T-helper 2 cell treated with Interferon-gamma antibody and Interleukin-4, amounts not matched to agents 100 ng/mL and 5 ng/mL, for 36 hours (primary cell): ENCODE data around the gene TUBB8. TPM values are rescaled to one million over a fixed set of nuclear protein-coding genes. Genes with fewer than 3 reads are reported as not detected.
"Not testable (repeated sequence)": the region's sequence is repeated elsewhere in the genome, so short reads cannot be mapped to it uniquely, and the experiment has no call there.

Source experiments
- intact Hi-C: fragments of 100-400 bp; cut with micrococcal nuclease; formaldehyde crosslinking; loops from one replicate; pipeline ENCODE4 v1.15.1; 2023
- total RNA-seq: library from RNA; stranded (reverse); gene quantifications from 2 replicates; pipeline ENCODE4 v1.2.3, GENCODE V29; 2022

The TUBB8 gene
- not detected in 2 replicates for total RNA-seq

GRCh38 chr10:48996-49395 is at the start of gene TUBB8:
TUBB8 (minus strand) TSS chr10:49296; CDS start chr10:49238, 58 bp downstream.
- intact Hi-C loops, result no loop called here

GRCh38 chr10:96466-96865 is 47.4 kb upstream of the TUBB8 start:
- intact Hi-C loops, result no loop called here

- intact Hi-C loops, result no loop called here
Observed at GRCh38 chr10:95356-96115, 46.4 kb upstream of the TUBB8 start.

DNA sequence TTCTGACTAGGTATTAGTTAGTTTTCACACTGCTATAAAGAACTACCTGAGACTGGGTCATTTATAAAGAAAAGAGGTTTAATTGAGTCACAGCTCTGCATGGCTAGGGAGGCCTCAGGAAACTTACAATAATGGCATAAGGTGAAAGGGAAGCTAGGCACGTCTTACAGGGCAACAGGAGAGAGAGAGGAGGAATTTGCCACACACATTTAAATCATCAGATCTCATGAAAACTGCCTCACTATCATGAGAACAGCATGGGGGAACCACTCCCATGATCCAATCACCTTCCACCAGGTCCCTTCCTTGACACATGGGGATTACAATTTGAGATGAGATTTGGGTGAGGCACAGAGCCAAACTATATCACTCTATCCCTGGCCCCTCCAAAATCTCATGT is 45.5 kb upstream of the TUBB8 start:
- intact Hi-C loops, result no loop called here

GRCh38 chr10:92846-93245 is 43.8 kb upstream of the TUBB8 start:
- intact Hi-C loops, result no loop called here

GRCh38 chr10:92153-92552 is 43.1 kb upstream of the TUBB8 start:
- intact Hi-C loops, result no loop called here

- intact Hi-C loops, result no loop called here
Observed at GRCh38 chr10:91313-91712, 42.2 kb upstream of the TUBB8 start.

GRCh38 chr10:90161-90560 is 41.1 kb upstream of the TUBB8 start:
- intact Hi-C loops, result no loop called here

GRCh38 chr10:89248-89647 is 40.2 kb upstream of the TUBB8 start:
- intact Hi-C loops, result no loop called here

DNA sequence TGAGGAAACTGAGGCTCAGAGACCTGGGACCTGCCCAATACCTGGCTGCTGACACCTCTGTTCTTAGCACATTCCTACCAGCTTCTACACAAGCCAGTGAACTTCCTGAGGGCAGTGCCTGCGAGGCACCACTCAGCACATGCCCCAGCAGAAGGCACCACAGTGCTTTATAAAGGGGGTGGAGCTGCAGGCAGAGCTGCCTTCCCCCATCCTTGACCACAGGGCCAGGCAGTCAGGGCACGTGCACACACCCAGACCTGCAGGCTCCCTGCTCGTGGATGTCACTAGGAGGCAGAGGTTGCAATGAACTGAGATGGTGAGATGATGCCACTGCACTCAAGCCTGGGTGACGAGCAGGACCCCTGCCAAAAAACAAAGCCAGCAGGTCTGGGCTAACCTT is 39.2 kb upstream of the TUBB8 start:
- intact Hi-C loops, result no loop called here

- intact Hi-C loops, result no loop called here
Observed at GRCh38 chr10:87177-88080, 38.3 kb upstream of the TUBB8 start.

- intact Hi-C loops, result no loop called here
Observed at GRCh38 chr10:86031-86430, 36.9 kb upstream of the TUBB8 start.

- intact Hi-C loops, result no loop called here
Observed at GRCh38 chr10:85044-85443, 35.9 kb upstream of the TUBB8 start.

- intact Hi-C loops, result no loop called here
Observed at GRCh38 chr10:83930-84530, 34.9 kb upstream of the TUBB8 start.

GRCh38 chr10:80477-81105 is 31.5 kb upstream of the TUBB8 start:
- intact Hi-C loops, result no loop called here

DNA sequence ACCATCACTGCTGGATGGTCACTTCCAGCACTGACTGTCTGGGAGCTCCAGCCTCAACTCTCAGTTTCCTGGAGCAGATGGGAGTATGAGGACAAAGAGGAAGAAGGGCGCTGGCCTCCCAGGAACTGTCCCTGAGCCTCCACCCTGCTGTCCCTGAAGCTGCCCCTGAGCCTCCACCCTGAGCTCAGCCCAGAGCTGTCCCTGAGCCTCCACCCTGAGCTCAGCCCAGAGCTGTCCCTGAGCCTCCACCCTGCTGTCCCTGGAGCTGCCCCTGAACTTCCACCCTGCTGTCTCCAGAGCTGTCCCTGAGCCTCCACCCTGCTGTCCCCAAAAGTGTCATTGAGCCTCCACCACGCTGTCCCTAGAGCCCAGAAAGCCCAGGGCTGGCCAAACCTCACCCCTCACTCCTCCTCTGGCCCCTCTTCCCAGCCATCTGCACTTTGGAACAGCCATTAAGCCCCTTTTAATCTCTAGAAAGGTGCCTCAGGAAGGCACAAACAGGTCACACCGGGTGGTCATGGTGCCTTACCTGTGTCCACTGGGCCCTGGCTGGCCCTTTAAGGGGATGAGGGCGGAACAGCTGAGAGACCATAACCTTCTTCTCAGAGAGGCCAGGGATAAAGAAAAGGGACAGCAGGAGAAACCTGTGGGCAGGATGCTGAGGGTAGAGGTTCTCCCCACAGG is 30.6 kb upstream of the TUBB8 start:
- intact Hi-C loops, result no loop called here

DNA sequence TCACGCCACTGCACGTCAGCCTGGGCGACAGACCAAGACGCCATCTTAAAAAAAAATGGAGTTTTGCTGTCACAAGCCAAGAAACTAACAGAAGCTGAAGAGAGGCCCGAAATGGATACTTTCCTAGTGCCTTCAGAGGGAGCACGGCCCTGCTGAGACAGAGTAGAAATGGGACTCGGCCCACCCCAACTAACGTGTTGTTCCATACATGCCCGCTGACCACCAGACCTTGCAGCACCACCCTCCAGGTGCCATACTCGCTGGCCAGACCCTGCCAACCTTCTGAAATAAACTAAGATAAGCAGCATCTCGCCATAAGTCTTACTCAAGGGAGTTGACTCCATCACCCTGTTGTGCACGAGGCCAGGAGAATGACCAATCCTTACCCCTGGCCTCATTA is 29.5 kb upstream of the TUBB8 start:
- intact Hi-C loops, result no loop called here

- intact Hi-C loops, result not testable (repeated sequence)
Observed at GRCh38 chr10:74266-74621, 25.1 kb upstream of the TUBB8 start.

DNA sequence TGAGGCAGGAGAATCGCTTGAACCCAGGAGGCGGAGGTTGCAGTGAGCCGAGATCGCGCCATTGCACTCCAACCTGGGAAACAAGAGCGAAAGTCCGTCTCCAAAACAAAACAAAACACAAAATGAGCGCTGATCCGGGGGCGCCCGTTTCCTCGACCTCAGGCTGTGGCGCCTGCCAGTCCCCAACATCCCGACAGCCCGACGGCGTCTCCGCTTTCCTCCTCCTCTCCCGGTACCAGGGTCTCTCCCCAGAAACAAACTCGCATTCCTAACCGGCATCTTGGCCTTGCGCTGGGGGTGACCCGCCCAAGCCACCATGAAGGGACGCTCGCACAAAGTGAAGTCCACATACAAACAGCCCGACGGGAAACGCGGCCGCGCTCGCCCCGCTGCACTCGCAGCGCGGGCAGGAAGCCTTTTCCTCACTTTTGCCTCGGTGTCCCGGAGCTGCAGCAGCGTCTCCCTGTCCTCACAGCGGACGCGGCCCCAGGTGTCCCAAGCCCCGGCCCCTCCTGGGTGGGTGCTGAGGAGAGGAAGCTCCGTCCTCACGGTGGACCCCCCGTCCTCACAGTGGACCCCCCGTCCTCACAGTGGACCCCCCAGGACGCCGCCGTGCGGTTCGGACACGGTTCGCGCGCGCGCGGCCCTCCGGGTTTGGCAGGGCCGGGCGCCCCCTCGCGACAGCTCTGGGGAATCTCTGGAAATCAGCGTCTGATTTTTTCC is 24.6 kb upstream of the TUBB8 start:
- intact Hi-C loops, result not testable (repeated sequence)

GRCh38 chr10:68156-68555 is 19.1 kb upstream of the TUBB8 start:
- intact Hi-C loops, result not testable (repeated sequence)
